ENCODE measurements around the gene ZNF853.

Gene ZNF853

DNA sequence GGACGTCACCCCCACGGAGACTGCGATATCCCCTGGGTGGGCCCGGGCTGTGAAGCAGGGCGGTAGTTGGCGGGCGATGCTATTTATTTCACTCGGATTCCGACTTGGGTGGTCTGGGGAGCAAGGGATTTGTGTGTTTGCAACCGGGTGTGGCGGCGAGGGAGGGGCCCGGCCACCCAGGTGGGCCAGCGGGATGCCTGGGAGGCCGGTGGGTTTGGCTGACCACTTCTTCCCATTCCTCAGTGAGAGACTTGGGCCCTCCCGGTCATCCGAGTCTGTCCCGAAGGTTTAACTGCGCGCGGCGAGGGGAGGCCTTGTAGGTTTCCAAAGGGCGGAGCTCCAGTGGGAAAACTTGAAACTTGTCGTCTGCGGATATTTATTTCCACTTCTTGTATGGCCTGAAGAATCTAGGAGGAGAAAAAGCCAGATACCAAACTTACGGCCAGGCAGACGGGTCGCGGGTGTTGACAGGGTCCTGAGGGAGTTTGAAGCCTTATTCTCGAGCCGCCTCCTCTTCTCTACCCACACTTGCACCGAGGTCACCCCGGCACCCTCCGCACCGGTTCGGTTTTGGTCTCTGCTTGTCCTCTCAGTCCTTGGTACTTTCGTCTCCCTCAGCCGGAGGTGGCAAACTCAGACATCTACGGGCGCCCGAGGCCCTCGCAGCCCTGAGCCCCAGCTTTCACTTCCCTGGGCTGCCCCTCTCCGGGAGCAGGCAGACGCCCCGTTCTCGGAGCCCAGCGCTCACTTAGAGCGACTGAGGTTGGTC is 39.6 kb downstream of the ZNF853 start:
- no peak overlapping the region for H3K9ac ChIP-seq (ENCODE audit: low read length)
- H3K36me3 ChIP-seq (ENCODE audit: low read length) = no peaks in the 10 kb centered on the region; the same call in 1 of the 2 replicates
- H3K4me2 ChIP-seq (ENCODE audit: low read depth, low read length, poor library complexity, severe bottlenecking) = no peak overlapping the region
- H3K27ac ChIP-seq (ENCODE audit: low read depth, low read length) = no peak overlapping the region
- no peaks in the 10 kb centered on the region for H4K20me1 ChIP-seq (ENCODE audit: low read depth, low read length)
- 0 out of 2 replicates have a peak, but pooled peaks cover 4% of the 10 kb centered on the region for H3F3A ChIP-seq (ENCODE audit: insufficient read depth)
- H3K27me3 ChIP-seq (ENCODE audit: low read length) = no peaks in the 10 kb centered on the region
- TF ChIP-seq, protein P1, sequence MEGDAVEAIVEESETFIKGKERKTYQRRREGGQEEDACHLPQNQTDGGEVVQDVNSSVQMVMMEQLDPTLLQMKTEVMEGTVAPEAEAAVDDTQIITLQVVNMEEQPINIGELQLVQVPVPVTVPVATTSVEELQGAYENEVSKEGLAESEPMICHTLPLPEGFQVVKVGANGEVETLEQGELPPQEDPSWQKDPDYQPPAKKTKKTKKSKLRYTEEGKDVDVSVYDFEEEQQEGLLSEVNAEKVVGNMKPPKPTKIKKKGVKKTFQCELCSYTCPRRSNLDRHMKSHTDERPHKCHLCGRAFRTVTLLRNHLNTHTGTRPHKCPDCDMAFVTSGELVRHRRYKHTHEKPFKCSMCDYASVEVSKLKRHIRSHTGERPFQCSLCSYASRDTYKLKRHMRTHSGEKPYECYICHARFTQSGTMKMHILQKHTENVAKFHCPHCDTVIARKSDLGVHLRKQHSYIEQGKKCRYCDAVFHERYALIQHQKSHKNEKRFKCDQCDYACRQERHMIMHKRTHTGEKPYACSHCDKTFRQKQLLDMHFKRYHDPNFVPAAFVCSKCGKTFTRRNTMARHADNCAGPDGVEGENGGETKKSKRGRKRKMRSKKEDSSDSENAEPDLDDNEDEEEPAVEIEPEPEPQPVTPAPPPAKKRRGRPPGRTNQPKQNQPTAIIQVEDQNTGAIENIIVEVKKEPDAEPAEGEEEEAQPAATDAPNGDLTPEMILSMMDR (IDR thresholded peaks at IDR 0.05; ENCODE audit: insufficient read depth, low read length, poor library complexity, severe bottlenecking) = no peak
- no peak overlapping the region for H3K4me3 ChIP-seq (ENCODE audit: insufficient read depth, low read length, poor library complexity, severe bottlenecking)
- no peaks in the 10 kb centered on the region for H3K9me3 ChIP-seq (ENCODE audit: insufficient read depth, low read length)
- H3K9me2 ChIP-seq (replicated peaks; ENCODE audit: insufficient read depth, low read length) = no peaks in the 10 kb centered on the region
- no peaks in the 10 kb centered on the region for H3K79me2 ChIP-seq (ENCODE audit: insufficient read depth, low read length)
- no peak overlapping the region for H2AFZ ChIP-seq (ENCODE audit: low read depth, low read length, severe bottlenecking)

GRCh38 chr7:6655636-6656385 is 40.4 kb downstream of the ZNF853 start:
- TF ChIP-seq, protein P1 (IDR thresholded peaks at IDR 0.05; ENCODE audit: insufficient read depth, low read length, poor library complexity, severe bottlenecking) = no peak
- no peak for TF ChIP-seq EZH2phosphoT487 (conservative IDR thresholded peaks at IDR 0.05; ENCODE audit: low read length)
- Histone ChIP-seq H3F3A (ENCODE audit: insufficient read depth) (0 out of 2 replicates have a peak, but pooled peaks cover 4% of the 10 kb centered on the region), H3K79me2 (ENCODE audit: insufficient read depth, low read length) (no peaks in the 10 kb centered on the region), H3K36me3 (ENCODE audit: low read length) (no peaks in the 10 kb centered on the region; the same call in 1 of the 2 replicates), H2AFZ (ENCODE audit: low read depth, low read length, severe bottlenecking) (no peak overlapping the region), H3K4me2 (ENCODE audit: low read depth, low read length, poor library complexity, severe bottlenecking) (no peak overlapping the region), H3K9me3 (ENCODE audit: insufficient read depth, low read length) (no peaks in the 10 kb centered on the region), H4K20me1 (ENCODE audit: low read depth, low read length) (no peaks in the 10 kb centered on the region), H3K27me3 (ENCODE audit: low read length) (no peaks in the 10 kb centered on the region), H3K9me2 (replicated peaks; ENCODE audit: insufficient read depth, low read length) (no peaks in the 10 kb centered on the region), H3K4me3 (ENCODE audit: insufficient read depth, low read length, poor library complexity, severe bottlenecking) (no peak overlapping the region), H3K9ac (ENCODE audit: low read length) (no peak overlapping the region), H3K27ac (ENCODE audit: low read depth, low read length) (no peak overlapping the region)

DNA sequence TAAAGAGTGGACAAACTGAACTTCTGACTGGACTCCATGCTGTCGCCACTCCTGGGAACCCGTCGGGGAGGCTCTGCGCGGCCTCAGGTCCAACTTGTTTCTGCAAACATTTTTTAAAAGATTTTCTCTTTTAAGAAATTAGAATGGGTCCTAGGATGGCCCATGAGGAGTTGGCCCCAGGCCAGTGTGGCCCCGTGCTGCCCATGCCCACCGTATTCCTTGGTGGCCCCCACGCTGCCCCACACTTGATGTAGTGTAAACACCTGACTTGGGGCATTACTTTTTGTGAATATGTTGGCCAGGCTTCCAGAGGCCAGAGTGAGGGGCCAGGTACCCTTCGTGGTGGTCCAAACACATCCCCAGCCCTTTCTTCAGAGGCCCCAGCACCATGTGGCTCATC is 41.0 kb downstream of the ZNF853 start:
- Histone ChIP-seq H3K4me2 (ENCODE audit: low read depth, low read length, poor library complexity, severe bottlenecking) (no peak overlapping the region), H3K79me2 (ENCODE audit: insufficient read depth, low read length) (no peaks in the 10 kb centered on the region), H3K9me3 (ENCODE audit: insufficient read depth, low read length) (no peaks in the 10 kb centered on the region), H3K4me3 (ENCODE audit: insufficient read depth, low read length, poor library complexity, severe bottlenecking) (no peak overlapping the region), H2AFZ (ENCODE audit: low read depth, low read length, severe bottlenecking) (no peak overlapping the region), H3K9ac (ENCODE audit: low read length) (no peak overlapping the region), H3K27me3 (ENCODE audit: low read length) (no peaks in the 10 kb centered on the region), H3F3A (ENCODE audit: insufficient read depth) (0 out of 2 replicates have a peak, but pooled peaks cover 4% of the 10 kb centered on the region), H4K20me1 (ENCODE audit: low read depth, low read length) (no peaks in the 10 kb centered on the region), H3K36me3 (ENCODE audit: low read length) (no peaks in the 10 kb centered on the region; the same call in 1 of the 2 replicates), H3K27ac (ENCODE audit: low read depth, low read length) (no peak overlapping the region), H3K9me2 (replicated peaks; ENCODE audit: insufficient read depth, low read length) (no peaks in the 10 kb centered on the region)
- no peak for TF ChIP-seq EZH2phosphoT487 (conservative IDR thresholded peaks at IDR 0.05; ENCODE audit: low read length)
- TF ChIP-seq, protein P1 (IDR thresholded peaks at IDR 0.05; ENCODE audit: insufficient read depth, low read length, poor library complexity, severe bottlenecking) = no peak
